Upper lobe of left lung (tissue), 4 donors: ENCODE results near the gene ECHDC1.

Source experiments
- POLR2A ChIP-seq, 4 donors: fragments of 450-650 bp; IDR thresholded peaks; one replicate each; pipeline ENCODE4 v1.5.1; 2016 to 2017; ENCODE audit warnings: antibody characterized with exemption in 4 of 4, mild to moderate bottlenecking in 2 of 4
- TF ChIP-seq, protein P1 (sequence below), 6 experiments: fragments of 450-650 bp in 4 of 6; fragments of 200-600 bp in 2 of 6; sonication (generic) in 2 of 6; IDR thresholded peaks; one replicate each; pipeline ENCODE4 v1.5.1; 2016 to 2019; ENCODE audit warnings: antibody characterized with exemption in 6 of 6

DNA sequence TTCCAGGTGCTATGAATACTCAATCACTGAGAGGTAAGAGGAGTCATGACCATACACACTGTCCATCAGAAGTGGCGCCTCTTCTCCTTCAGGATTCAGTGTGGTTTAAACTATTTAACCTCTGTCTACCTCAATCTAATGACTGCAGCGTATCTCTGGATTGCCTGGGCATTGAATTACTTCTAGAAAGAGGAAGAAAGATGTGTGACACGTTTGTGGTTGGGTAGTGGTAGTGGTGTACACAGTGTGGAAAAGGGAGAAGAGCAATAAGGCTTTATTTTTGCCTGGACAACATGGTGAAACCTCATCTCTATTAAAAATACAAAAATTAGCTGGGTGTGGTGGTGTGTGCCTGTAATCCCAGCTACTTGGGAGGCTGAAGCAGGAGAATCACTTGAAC lies 38.0 kb upstream of the ECHDC1 start:
- no peak for TF ChIP-seq POLR2A (IDR thresholded peaks at IDR 0.05)
- TF ChIP-seq, protein P1, sequence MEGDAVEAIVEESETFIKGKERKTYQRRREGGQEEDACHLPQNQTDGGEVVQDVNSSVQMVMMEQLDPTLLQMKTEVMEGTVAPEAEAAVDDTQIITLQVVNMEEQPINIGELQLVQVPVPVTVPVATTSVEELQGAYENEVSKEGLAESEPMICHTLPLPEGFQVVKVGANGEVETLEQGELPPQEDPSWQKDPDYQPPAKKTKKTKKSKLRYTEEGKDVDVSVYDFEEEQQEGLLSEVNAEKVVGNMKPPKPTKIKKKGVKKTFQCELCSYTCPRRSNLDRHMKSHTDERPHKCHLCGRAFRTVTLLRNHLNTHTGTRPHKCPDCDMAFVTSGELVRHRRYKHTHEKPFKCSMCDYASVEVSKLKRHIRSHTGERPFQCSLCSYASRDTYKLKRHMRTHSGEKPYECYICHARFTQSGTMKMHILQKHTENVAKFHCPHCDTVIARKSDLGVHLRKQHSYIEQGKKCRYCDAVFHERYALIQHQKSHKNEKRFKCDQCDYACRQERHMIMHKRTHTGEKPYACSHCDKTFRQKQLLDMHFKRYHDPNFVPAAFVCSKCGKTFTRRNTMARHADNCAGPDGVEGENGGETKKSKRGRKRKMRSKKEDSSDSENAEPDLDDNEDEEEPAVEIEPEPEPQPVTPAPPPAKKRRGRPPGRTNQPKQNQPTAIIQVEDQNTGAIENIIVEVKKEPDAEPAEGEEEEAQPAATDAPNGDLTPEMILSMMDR (IDR thresholded peaks at IDR 0.05), result no peak
